NCI-H2107 (cell line): ENCODE results near the gene PLEKHG7.

Source experiments
- DNase-seq: peaks from one replicate; lab custom pipeline; 2025; lab: John Stamatoyannopoulos, UW

The PLEKHG7 gene

DNA sequence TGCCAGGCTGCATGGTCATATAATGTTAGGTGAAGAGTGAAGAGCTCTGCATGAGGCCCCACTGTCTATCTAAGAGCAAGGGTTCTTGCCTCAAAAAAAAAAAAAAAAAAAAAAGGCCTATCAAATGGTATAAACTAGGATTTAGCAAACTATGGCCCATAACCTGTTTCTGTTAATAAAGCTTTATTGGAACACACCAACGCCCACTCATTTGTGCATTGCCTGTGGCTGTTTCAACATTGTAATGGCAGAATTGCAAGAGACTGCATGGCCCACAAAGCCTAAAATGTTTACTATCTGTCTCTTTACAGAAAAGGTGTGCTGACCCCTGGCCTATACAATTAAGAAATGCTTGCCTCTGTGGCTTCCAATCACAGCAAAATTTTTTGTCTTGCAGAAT is 12.8 kb downstream of the PLEKHG7 start:
- DNase-seq: no peak

DNA sequence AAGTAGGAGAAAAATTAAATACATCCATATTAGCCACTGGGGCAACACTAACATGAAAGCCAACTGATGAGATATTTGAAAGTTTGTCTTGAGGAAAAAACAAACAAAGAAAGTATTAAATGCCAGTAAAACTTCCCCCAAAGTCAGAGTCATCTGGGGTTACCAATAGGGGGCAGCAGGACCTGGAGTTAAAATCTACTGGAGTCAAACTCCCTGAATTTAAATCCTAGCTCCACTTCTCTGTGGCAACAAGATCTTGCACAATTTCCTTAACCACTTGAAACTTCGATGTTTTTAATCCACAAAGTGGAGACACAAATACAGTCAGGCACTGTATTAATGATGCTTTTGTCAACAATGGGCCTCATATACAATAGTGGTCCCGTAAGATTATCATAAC is 14.4 kb downstream of the PLEKHG7 start:
- DNase-seq: no peak

DNA sequence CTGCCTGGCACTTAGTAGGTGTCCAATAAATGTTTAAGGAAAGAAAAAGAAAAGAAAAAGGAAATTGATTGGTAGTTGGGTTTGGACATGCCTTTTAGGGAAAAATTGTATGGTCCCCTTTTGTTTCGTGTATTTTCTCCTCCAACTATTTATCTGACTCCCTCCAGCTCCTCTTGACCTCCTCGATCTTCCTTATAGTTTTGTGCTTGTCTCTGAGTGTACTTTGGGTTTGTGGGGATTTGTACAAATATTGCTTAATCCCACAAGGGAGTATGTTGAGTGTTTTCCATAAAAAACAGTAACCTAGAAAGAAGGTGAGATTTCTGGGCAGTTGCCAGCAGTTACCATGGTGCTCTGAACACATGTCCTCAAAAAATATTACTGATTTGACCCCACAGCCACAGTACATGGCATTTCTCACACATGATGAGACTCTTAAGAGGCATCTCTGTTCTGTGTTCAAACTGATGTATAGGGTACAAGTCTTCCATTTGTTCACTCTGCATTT is 15.7 kb downstream of the PLEKHG7 start:
- DNase-seq: no peak

- no peak for DNase-seq
Observed at GRCh38 chr12:92719674-92720073, 16.9 kb downstream of the PLEKHG7 start.

- DNase-seq: no peak
Observed at GRCh38 chr12:92721130-92721529, 18.3 kb downstream of the PLEKHG7 start.

GRCh38 chr12:92721656-92722055 is 18.9 kb downstream of the PLEKHG7 start:
- no peak for DNase-seq

GRCh38 chr12:92722897-92723296 is 20.1 kb downstream of the PLEKHG7 start:
- DNase-seq: no peak

GRCh38 chr12:92726850-92727249 is 24.1 kb downstream of the PLEKHG7 start:
- DNase-seq: no peak

DNA sequence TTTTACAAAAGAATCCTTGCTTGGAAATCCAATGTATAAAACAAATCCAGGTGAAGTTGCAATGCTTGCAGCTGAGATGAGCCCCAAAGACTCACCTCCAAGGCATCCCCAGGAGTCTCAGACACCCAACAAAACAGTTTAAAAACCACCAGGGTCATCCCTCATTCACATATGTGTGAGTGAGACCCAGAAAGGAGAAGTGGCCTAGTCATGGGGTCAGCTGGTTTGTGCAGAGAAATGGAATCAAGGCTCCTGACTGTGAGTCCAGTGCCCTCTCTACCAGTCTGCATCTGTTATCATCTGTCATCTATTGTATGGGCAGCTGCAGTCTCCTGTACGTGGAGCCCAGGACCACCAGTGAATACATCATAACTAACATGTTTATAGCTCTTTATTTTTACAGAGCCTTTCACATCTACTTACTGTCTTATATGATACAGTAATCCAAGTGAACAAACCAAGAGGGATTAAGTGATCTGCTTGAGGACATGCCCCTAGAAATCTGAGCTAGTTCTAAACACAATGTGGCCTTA is 27.1 kb downstream of the PLEKHG7 start:
- DNase-seq: no peak

- DNase-seq: no peak
Observed at GRCh38 chr12:92730758-92731157, 28.0 kb downstream of the PLEKHG7 start.

DNA sequence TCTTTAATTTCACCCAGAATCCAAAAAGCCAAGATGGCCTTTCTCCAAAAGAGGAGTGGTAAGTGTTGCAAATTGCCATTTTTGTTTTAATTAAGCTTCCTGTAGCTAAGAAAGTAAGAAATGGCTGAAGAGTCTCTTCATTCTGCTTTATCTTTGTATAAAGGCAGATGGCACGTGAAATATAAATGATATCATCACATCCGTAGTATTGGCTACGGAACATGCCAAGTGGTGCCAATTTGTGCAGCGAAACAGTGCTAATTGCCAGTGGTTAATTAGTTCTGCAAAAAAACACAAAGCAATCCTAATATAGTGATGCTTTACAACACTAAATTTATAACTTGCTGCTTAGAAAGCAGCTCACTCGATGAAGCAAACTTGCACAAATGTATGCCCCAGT is 29.4 kb downstream of the PLEKHG7 start:
- no peak for DNase-seq

GRCh38 chr12:92732716-92733115 is 29.9 kb downstream of the PLEKHG7 start:
- no peak for DNase-seq

DNA sequence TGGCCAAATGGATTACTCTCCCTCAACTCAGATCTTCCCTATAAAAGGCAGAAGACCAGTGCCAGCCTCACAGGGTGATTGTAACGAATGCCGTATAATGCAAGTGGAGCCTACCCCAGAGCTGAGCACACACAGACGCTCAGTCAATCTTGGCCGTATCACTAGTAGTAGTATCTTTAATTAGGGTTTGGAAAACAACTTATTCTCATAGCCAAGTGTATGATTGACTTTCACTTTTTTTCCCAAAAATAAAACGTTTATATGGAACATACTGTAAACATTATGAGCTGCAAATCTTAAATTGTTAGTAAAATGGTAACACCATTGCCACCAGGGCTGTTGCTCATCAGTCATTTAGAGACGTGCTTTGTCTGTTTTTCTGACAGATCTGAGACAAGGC is 30.4 kb downstream of the PLEKHG7 start:
- DNase-seq: no peak

DNA sequence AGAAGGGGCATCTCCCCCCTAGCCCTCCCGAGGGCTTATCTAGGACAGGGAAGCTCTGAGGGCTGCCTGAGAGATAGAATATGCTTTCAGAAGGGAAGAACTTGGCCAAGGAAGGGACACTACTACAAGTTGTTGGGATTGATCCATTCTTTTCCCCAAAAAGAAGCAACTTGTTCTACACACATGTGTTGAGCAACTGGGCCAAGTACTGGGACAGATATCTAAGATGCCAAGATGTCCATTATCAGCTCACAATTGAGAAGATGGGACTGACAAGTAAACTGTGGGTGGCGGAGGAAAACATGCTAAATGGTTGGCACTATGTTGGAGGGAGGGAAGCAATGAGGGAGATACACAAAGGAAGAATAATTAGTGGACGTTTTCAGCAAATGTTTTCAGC is 30.9 kb downstream of the PLEKHG7 start:
- DNase-seq: no peak

- DNase-seq: peak; percentile 59
Observed at GRCh38 chr12:92735131-92735721, 32.4 kb downstream of the PLEKHG7 start.

GRCh38 chr12:92736605-92737004 is 33.8 kb downstream of the PLEKHG7 start:
- no peak for DNase-seq

- DNase-seq: no peak
Observed at GRCh38 chr12:92737855-92738850, 35.4 kb downstream of the PLEKHG7 start.

DNA sequence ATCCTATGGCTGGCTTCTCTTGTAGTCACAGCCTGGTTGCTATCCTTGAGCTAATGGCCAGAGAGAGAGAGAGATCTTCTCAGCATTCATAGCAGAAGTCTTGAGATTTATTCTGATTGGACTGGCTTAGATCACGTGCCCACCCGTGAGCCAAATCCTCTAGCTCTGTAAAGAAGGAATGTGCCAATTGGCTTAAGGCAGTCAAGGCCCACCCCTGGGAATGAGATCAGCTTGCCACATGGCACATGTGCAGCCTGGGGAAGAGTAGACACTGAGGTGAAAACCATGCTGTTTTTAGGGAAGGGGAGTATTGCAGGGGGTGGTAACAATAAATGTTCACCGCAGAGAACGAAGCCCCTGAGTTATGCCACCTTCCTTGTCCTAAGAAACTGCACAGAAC is 36.3 kb downstream of the PLEKHG7 start:
- DNase-seq: no peak

DNA sequence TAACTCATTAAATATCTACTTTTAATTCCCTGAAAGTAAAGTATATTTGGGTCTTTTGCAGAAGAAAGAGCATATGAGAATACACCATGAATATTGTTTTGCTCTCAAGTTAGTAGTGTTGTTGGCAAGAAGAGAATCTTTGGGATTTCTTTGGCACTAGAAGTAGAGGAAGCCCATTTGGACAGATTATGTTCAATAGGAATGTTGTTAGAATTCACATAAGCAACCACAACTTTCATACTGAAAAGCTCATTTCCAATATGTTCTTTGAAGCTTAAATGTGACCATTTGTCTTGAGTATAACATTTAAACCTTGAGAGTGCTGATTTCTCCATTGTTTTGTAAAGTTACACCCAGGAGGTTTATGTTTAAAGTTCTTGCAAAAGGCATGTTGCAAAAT is 37.6 kb downstream of the PLEKHG7 start:
- no peak for DNase-seq

DNA sequence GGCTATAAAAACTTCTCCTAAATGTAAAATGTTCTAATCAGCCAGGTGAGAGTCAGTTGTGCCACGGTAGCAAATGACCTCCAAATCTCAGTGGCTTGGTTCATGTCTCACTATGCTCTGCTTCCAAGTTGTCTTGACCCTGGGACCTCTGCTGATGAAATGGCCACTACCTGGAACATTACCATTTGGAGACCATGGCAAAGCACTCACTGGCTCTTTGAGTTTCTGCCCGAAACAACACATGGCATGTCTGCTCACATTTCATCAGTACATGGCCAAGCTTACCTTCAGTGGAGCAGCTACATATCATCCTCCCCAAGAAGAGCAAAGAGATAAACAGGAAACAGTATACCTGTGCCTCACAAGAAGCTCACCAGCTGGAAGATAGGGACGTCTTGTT is 40.2 kb downstream of the PLEKHG7 start:
- DNase-seq: no peak

GRCh38 chr12:92745856-92746550 is 43.2 kb downstream of the PLEKHG7 start:
- no peak for DNase-seq

GRCh38 chr12:92747151-92747550 is 44.4 kb downstream of the PLEKHG7 start:
- DNase-seq: no peak
